Measurements from ENCODE around the gene MARCOL.

Gene MARCOL, protein sequence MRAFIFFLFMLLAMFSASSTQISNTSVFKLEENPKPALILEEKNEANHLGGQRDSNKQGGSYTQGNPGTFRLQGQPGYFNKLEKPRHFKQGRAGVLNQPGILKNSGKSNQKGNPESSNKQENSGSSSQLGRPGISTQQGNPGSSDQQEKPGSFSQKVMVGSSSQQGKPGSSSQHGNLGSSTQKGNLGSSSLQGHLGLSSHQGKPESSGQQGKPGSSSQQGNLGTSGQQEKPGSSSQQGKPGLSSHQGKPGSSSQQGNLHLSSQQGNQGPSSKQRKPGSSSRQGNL

DNA sequence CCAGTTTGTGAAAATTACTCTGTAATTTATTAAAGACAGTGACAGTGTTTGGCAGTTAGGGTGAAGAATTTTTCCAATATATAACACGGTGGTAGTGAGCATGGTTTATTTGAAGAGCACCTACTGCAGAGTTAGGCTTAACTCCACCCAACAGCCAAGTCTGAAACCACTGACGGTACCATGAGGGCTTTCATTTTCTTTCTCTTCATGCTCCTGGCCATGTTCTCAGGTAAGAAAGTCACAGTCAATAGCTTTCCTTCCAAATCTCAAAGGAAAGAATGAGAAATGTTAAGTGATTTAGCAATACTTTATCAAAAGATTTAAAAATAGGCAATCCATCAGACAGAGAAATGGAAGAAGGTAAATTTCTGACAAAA is at the start of gene MARCOL:
TSS of gene MARCOL (plus strand) at position 108 of the 377 bp plus-strand sequence. CDS start at position 181, 73 bp downstream.
- DNase-seq: no peak

DNA sequence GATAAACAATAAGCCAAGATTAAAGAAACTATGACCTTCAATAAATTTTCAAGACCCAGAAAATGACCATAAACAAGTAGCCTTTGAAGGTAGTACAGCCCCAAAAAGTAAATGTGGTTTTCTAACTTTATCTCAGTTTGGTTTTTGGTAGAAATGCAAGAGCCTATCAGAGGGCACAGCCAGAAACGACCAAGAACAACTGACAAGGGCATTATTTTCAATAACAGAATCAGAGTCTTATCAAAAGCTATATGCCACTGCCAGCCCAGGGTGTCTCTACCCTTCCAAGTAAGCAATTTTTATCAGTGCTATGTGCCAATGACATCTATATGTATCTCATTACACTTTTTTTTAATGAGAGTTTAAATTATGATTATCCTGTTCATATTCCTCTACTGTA is 47.3 kb upstream of the MARCOL start:
- no peak for DNase-seq

DNA sequence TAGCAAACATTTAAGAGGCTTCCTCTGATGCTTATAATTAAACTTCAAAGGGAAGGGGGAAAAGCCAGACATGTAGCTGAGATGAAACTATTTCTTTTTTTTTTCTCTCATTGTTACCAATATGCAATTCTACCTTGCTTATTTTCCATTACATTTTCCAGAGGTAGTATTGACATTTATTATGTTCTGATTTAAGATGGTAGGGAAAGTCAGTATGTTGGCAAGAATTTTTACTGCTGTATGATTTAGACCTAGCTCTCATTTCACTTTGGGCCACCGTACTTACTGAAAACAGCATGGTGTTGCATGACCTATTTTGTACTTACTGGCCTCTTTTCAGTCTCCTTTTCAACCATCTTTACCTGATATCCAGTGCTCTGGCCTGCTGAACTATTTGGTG is 45.1 kb upstream of the MARCOL start:
- DNase-seq: no peak

- DNase-seq: no peak
Observed at GRCh38 chr5:148201151-148201550, 37.2 kb upstream of the MARCOL start.

- DNase-seq: no peak
Observed at GRCh38 chr5:148202531-148203203, 35.7 kb upstream of the MARCOL start, which contains the start of gene SPINK6. SPINK6 (plus strand) TSS chr5:148203042; CDS start chr5:148203097, 55 bp downstream.

- DNase-seq: no peak
Observed at GRCh38 chr5:148205044-148205806, 33.1 kb upstream of the MARCOL start.

DNA sequence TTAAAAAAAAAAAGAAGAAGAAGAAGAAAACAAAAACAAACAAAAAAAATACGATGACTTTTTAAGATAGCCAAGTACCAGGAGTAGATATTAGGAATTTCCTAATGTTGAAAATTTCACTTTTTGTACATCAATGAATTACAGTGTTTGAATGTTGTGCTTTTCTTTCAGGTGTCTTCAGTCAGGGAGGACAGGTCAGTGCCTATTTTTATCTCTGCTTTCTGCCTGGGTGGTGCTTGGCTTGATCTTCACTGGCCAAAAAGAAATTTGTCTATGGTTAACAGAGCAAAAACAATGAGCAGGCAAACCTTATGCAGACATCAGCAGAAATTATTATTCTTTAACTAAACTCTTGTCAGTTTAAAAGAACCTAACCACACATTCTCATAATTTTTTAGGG is 32.5 kb upstream of the MARCOL start:
- no peak for DNase-seq

GRCh38 chr5:148206620-148207019 is 31.7 kb upstream of the MARCOL start:
- DNase-seq: no peak

DNA sequence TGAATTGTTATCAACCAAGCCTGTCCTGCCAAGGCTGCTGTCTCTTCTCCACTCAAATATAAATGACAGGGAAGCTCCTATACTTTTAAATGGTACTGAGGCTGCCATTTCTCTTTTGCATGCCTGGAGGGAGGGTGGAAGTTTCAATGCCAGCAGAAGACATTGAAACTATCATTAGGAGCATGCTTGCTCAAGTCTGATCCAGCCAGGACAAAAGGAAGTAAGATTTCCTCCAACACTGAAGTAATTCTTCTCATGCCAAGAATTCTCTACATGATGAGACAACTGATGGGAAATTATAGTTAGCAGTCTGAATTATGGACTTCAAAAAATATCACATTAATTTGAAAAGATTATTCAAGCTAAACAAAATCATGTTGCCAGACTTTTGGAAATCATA is 30.1 kb upstream of the MARCOL start:
- DNase-seq: no peak

DNA sequence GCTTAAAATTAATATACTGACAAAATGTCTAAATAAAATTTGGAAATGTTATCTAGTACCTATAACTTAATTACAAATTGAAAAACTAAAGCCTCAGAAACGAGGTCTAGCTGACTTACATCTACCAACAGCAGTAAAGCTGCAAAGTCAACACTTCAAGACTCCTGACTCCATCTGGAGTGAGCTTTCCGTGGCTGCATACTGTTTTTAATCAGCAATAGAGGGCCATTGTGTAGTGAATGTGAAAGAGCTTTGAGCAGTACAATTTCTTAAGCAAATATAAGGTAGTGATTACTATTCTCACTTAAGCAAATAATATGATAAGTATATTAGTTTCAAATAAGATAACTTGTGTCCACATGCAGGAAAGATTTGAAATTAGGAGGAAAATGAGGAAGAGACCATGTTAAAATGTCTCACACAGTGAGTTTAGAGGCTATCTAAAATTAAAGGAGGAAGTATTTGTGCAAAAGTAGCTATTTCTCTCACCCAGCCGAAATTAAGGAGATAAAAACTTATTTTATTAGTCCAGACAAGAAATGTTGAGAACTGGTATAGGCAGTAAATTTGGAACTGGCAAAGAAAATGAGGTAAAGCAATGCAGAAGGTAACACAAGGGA is 29.1 kb upstream of the MARCOL start:
- DNase-seq: no peak

- DNase-seq: no peak
Observed at GRCh38 chr5:148214665-148215185, 23.6 kb upstream of the MARCOL start.

GRCh38 chr5:148221508-148221907 is 16.8 kb upstream of the MARCOL start:
- no peak for DNase-seq

- no peak for DNase-seq
Observed at GRCh38 chr5:148224117-148224742, 14.1 kb upstream of the MARCOL start.

DNA sequence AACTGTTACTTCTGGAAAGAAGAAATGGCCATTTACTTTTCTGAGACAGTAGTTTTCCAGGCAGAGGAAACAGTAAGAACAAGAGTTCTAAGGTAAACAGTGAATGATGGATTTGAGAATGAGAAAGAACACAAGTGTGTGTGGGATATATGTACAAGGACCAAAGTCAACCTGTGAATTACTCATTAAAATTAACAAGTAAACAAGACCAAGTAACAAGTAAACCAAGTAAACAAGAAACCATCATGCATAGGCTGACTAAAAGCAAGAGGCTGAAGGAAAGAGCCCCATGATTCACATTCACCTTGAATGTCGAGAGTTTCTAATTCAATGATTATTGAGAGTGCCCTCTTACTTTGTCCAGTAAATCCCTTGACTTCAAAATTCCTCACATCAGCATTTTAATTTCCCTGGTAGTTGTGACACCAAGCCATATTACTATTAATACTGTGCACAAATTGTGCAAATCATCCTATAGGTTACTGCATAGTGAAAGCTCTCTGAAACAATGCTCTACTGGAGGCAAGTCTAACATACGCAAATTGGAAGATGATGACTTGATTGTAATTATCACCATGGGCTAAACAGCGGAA is 9.8 kb upstream of the MARCOL start:
- no peak for DNase-seq

DNA sequence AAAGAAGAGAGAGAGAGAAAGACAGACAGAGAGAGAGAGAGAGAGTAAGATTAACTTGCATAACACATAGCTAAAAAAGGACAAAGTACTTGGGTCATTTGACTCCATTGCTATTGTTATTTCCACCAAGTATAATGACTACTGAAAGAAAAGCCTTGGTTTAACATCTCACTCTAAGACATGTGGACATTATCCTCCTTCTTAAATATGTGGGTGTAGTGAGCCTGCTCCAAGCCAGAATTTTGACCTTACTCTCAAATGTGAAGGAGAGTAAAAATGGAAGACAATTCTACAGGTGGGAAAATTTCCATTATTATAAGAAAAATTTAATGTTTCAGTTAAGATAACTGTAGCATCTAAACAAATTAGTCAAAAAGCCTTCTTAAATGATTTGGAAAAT is 8.5 kb upstream of the MARCOL start:
- DNase-seq: no peak

- no peak for DNase-seq
Observed at GRCh38 chr5:148230240-148230639, 8.1 kb upstream of the MARCOL start.

DNA sequence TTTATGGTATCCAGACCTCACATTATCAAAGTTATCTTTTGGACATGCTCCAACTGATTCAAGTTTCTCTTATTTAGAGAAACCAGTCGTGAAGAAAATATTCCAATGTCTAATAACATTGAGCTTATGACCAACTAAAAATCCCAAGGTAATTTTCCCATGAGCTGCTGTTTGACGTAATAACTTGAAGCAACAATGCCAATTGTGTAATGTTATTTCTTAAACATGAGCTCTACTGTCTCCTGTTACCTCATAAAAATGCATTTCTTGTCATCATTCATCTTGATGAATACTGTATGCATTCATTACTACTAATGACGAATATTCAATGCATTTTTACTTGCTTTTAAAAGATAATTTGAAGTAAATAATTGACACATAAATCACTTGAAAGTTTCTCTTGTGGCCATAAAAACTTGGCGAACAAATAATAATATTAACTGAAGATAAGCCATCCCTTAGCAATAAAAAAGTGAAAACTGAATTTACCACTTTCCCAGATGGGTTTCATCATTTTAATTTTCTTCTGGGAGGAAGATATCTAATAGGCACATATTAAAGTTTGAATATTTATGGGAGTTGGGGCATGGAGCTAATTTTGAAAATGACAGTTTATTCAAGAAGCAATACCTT is 424 bp upstream of the MARCOL start:
- no peak for DNase-seq

DNA sequence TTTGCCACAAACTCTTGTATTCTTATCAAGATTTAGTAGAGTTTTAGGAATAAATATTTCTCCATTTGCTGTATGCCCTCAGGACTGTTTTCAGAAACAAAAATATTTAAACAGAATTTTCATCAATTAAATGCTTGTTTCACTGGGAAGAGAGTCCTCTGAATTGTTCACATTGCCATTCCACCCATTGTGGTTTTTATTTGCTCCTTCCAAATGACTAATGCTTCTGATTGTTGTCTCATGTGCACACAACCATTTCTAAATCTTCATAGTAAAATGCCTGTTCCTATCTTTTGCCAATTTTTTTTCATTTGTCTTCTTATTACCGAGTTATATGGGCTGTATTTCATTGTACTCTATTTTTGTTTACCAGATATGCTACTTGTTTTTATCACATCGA is 10.6 kb downstream of the MARCOL start:
- no peak for DNase-seq

DNA sequence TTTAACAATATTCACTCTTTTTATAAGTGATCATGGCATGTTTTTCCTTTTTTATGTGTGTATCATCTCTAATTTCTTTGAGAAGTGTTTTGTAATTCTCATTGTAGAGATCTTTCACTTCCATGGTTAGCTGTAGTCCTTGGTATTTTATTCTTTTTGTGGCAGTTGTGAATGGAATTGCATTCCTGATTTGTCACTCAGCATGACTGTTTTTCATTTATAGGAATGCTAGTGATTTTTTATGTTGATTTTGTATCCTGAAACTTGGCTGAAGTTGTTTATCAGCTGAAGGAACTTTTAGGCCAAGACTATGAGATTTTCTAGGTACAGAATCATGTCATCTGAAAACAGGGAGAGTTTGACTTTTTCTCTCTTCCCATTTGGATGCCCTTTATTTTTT is 17.1 kb downstream of the MARCOL start:
- no peak for DNase-seq

DNA sequence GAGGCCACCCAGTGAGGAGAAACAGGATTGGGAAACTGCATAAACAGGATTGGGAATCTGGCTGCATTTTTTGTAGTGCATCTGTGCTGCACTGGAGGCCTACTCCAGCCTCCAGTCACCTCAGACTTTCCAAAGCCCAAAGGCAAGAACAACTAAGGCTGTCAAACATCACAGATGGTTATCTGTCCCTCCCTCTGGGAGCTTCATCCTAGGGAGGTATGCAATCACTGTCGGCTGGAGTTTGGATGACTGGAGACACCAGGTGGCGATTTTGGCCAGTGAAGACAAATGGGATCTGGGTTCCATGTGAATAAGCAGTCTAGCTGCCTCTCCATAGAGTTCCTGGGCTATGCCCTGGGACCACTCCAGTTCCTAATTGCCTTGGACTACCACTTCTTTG is 21.0 kb downstream of the MARCOL start:
- DNase-seq: no peak

DNA sequence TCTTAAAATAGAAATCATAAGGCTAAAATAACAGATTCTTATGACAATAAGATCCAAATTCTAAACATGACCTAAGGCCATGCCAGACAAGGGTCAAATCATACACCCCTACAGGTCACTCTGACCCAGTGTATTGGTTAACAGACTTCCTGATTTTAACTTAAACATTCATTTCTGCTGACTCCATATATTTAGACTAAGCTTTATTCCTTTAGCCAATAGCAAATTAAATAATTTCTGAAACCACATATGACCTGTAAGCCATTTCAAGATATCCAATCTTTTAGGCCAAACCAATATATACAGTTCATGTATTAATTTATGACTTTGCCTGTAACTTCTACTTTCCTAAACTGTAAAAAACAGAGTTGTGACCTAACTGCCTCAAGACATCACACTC is 22.9 kb downstream of the MARCOL start:
- no peak for DNase-seq

DNA sequence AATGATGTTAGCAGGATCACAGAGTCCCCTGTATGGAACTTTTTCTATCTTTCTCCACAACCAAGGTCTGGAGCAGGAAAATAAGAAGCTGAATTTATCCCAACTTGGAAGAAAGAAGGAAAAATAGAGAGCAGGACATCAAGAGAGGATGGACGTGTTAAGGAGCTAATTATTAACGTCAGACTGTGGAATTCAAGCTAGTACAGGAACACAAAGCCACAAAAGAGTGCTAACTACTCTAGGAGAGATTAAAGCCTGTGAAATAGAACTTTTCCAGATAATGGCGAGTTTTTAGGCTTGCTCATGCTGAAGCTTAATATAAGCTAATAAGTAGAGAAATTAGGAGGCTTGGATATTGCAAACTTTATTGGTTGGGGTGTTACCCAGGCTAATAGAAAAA is 29.6 kb downstream of the MARCOL start:
- no peak for DNase-seq
